GM12891 (cell line): ENCODE data around the gene SERPINB2.

Source experiments
- PAX5 ChIP-seq: IDR thresholded peaks from 2 replicates; pipeline ENCODE4 v1.6.1; 2011; ENCODE audit warnings: low read length, moderate library complexity, mild to moderate bottlenecking; ENCODE audit not compliant: insufficient read depth, severe bottlenecking
- POLR2A ChIP-seq: IDR thresholded peaks from 2 replicates; pipeline ENCODE4 v1.6.1; 2011; ENCODE audit warnings: low read depth, low read length, control low read depth
- POLR2AphosphoS5 ChIP-seq: IDR thresholded peaks from 2 replicates; pipeline ENCODE4 v1.6.1; 2011; ENCODE audit warnings: low read depth, low read length, control low read depth

DNA sequence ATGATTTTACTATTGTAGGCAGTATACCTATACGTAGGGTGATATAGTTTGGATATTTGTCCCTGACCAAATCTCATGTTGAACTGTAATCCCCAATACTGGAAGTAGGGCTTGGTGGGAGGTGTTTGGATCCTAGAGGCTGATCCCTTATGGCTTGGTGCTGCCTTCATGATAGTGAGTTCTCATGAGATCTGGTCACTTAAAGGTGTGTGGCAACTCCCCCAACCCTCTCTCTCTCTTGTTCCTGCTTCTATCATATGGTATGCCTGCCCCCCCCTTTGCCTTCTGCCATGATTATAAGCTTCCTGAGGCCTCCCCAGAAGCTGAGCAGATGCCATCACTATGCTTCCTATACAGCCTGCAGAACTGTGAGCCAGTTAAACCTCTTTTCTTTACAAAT is 18.6 kb downstream of the SERPINB2 start:
- TF ChIP-seq POLR2AphosphoS5: no peak
- TF ChIP-seq POLR2A: no peak
- no peak for TF ChIP-seq PAX5
